NCI-H1694 treated with DMSO at 0.1 percent for 48 hours (cell line): ENCODE results near the gene MAVS.

ENCODE experiments used
- DNase-seq: peaks from one replicate; lab custom pipeline; 2025; lab: John Stamatoyannopoulos, UW

MAVS gene

DNA sequence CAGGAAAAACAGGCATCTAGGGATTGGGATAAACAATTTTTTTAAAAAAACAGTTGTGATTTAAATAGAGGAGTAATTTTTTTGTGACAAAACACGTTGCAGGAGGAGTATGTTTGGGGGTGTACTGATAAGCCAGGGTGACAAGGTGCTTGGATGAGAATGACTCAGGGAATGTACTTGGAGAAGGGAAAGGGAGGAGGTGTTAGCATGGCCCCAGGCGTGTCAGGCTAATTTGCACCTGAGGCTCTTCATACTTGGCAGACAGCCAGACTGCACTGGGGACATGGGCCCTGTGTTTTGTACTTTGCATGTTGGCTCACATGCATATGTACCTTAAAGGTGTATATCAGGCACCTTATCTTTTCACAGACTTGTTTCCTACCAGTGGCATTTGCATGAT is 65.3 kb downstream of the MAVS start:
- DNase-seq = no peak

DNA sequence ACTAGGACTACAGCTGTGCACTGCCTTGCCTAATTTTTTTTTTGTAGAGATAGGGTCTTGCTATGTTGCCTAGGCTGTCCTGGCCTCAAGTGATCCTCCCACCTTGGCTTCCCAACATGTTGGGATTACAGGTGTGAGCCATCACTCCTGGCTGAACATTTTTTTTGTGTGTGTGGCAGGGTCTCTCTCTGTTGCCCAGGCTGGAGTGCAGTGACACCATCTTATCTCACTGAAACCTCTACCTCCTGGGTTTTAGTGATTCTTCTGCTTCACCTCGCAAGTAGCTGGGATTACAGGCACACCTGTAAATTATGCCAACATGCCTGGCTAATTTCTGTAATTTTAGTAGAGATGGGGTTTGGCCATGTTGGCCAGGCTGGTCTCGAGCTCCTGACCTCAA is 67.8 kb downstream of the MAVS start:
- DNase-seq = no peak

DNA sequence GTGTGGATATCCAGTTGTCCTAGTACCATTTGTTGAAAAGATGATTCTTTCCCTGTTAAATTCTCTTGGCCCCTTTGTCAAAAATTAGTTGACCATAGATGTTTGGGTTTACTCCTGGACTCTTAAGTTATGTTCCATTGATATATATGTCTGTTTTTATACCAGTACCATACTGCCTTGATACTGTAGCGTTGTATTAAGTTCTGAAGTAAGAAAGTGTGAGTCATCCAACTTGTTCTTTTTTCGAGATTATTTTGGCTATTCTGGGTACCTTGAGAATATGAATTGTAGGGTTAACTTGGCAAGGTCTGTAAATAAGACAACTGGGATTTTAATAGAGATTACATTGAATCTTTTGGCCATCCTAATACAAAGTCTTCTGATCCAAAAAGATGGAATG is 69.1 kb downstream of the MAVS start:
- no peak for DNase-seq

DNA sequence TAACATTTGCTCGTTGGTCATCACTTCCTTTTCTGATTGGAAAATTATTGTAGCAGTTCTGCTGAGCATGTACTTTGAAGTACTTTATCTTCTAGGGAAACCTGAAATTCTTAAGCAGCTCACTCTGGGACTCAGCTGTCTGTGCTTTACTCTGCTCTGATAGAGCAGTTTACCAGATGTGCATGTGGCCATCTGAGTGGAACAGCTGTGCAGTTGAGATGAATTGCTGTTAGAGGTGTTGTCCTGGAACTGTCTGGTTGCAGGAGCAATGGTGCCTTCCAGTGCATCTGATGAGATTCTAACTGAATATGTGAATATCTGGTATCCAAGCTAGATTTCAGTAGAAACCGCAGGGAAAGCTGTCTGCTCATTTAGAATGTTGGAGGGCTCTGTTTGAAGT is 69.7 kb downstream of the MAVS start:
- no peak for DNase-seq

DNA sequence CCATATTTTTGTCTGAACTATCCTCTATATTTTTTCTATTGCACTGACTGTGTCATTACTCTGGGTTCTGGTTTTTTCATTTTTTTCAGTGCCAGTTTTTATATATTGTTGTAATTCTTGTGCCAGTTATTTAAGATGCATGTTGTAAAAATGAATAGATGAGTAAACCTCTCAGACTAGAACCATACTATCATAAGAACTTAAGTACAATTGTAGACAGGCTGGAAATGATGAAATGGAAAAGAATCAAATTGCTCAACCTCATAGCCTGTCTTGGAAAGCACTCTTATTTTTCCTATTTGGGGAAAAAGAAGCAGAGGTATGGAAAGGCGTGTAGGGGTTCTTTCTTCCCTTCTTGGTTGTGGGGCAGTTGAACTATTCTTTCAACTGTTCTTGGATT is 72.7 kb downstream of the MAVS start:
- no peak for DNase-seq

DNA sequence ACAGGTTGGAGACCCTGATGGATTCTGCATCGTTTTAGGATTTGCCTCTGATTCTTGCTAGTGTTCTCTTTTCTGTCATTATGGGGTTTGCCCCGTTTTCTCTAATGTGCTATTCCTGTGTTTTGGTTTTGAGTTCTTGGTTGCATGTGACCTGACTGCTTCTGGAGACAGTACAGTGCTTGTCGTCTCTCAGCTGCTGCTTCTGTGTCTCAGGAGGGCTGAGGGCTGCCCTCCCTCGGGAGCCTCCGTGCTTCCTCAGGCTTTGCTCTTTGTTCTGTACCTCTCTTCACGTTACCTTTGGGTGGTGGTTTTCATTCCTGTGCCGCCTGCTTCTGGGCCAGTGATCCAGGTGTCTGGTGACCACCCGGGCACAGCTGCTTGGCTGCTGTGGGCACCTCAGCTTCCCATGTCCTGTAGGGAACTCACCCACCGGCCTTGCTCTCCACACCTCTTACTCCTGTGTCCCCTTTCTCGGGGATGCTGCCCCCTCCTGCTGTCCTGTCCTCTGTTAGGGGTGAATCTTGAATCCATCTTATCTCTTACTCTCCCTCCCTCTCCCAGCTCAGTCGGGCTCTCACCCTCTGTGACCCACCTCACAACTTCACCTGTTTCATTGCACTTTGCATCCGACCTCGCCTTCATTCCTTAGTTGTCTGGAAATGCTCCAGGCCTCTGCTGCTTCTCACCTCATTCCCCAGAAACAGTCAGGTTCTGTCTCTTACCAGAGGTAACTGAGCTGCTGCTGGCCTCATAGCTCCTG is 75.8 kb downstream of the MAVS start:
- no peak for DNase-seq

DNA sequence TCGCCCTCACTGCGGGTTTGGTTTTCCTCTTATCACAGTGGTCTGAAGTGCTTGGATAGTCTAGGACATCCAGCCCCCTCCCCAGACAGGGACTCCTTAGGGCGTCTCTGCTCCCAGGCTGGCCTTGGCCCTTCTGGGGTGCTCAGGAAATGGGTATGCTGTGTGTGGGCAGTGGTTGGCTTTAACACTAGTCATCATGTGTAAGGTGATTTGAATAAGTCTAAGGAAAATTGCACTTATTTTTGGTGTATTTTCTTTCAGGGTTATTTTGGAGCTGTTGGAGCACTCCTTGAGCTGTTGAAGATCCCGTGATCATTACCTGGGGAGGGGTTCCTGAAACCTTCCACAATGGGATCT is 76.3 kb downstream of the MAVS start:
- no peak for DNase-seq

DNA sequence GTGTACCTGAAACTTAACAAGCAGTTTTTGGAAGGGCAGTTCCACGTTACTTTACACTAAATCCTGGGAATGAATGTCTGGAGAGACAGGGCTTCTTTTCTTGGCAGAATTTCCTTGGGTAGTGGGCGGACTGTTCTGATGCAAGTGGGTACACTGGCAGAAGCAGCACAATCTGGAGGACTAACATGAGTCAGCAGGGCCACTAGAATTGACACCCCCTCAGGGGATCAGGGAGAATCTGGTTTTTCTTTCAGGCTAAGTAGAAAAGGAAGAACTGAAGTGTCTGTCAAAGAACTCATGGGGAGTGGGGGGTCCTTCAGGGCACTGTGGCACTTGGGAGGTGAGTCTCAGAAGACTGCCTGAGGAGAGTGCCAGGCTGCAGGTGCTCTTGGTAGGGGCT is 77.2 kb downstream of the MAVS start:
- DNase-seq = no peak

DNA sequence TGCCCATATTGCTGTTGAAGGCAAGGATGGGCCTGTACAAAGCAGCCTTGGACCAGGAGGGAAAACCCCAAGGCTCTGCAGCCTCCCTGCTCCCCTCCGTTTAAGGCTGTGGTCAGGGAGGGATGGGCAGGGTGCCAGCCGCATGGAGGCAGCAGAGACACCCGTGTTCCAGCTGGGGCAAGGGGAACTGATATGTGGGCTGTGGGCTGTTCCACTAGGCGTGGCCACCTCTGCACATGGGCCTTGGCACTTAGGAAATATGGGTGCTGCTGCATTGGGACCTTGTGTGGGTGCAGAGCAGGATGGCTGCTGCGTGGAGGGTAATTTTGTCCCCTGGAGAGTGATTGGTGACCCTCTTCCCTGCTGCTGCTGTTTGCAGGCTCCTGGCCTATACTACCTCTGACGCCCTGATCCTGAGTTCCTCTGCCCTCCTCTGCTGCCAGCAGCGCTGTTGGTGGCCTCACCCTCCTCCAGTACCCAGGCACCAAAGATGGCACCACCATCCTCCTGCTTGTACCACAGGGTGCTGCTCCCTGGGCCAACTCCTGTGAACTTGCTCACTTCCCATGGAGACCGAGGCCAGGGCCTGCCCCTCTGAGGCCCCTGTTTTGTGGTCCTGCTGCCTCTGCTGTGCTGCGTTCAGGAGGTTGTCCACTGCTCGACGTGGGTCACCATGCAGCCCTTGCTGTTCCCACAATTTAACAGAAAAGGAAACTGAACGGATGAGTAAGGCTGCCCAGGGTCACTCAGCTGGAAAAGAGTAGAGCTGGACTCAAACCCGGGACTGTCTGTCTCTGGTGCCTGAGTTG is 77.9 kb downstream of the MAVS start:
- DNase-seq = no peak

DNA sequence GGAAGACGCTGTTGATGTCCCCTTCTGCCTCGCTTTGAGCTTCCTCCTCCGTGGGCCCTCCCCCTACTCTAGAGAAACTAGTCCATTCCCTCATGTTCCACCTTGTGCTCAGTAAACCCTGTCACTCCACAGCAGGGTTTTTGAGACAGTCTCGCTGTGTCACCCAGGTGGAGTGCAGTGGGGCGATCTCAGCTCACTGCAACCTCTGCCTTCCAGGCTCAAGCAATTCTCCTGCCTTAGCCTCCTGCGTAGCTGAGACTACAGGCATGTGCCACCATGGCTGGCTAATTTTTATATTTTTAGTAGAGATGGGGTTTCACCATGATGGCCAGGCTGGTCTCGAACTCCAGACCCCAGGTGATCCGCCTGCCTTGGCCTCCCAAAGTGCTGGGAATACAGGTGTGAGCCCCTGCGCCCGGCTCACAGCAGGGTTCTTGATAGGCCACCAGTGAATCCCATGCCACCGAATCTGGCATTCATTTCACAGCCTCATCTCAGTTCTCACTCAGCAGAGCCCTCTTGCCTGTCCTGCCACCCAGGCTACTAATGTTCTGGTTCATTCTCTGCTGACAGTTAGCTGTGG is 78.6 kb downstream of the MAVS start:
- DNase-seq = no peak
